ENCODE data around the gene PAPSS1.

PAPSS1 gene

GRCh38 chr4:107603430-107603829 lies 116.6 kb downstream of the PAPSS1 start:
- TF ChIP-seq CTCF (IDR thresholded peaks at IDR 0.05; ENCODE audit: low read depth, low read length) = no peak
- H3K4me3 ChIP-seq (ENCODE audit: low read depth, low read length) = no peak overlapping the region
- peak; percentile 58 for DNase-seq (ENCODE audit: low read depth, low spot score)
- in situ Hi-C loops (cut with HindIII; ENCODE audit: low sequenced_read_pairs) = no loop called here

GRCh38 chr4:107600983-107601382 lies 119.1 kb downstream of the PAPSS1 start:
- in situ Hi-C loops (cut with HindIII; ENCODE audit: low sequenced_read_pairs) = no loop called here
- no peak for DNase-seq (ENCODE audit: low read depth, low spot score)
- no peak overlapping the region for H3K4me3 ChIP-seq (ENCODE audit: low read depth, low read length)
- TF ChIP-seq CTCF (IDR thresholded peaks at IDR 0.05; ENCODE audit: low read depth, low read length) = no peak

GRCh38 chr4:107600436-107600835 lies 119.6 kb downstream of the PAPSS1 start:
- no peak for TF ChIP-seq CTCF (IDR thresholded peaks at IDR 0.05; ENCODE audit: low read depth, low read length)
- DNase-seq (ENCODE audit: low read depth, low spot score) = peak; percentile 68

GRCh38 chr4:107599841-107600240 lies 120.2 kb downstream of the PAPSS1 start:
- no peak for TF ChIP-seq CTCF (IDR thresholded peaks at IDR 0.05; ENCODE audit: low read depth, low read length)

More at GRCh38 chr4:107600436-107600835, 119.6 kb downstream of the PAPSS1 start:
- H3K4me3 ChIP-seq (ENCODE audit: low read depth, low read length) = no peak overlapping the region
- in situ Hi-C loops (cut with HindIII; ENCODE audit: low sequenced_read_pairs) = no loop called here

GRCh38 chr4:107593230-107593629 lies 126.8 kb downstream of the PAPSS1 start:
- H3K4me3 ChIP-seq (ENCODE audit: low read depth, low read length) = no peak overlapping the region
- no peak for DNase-seq (ENCODE audit: low read depth, low spot score)
- in situ Hi-C loops (cut with HindIII; ENCODE audit: low sequenced_read_pairs) = no loop called here
- TF ChIP-seq CTCF (IDR thresholded peaks at IDR 0.05; ENCODE audit: low read depth, low read length) = no peak

More at GRCh38 chr4:107599841-107600240, 120.2 kb downstream of the PAPSS1 start:
- no peak for DNase-seq (ENCODE audit: low read depth, low spot score)
- H3K4me3 ChIP-seq (ENCODE audit: low read depth, low read length) = no peak overlapping the region
- in situ Hi-C loops (cut with HindIII; ENCODE audit: low sequenced_read_pairs) = no loop called here

- in situ Hi-C loops (cut with HindIII; ENCODE audit: low sequenced_read_pairs) = no loop called here
- no peak for TF ChIP-seq CTCF (IDR thresholded peaks at IDR 0.05; ENCODE audit: low read depth, low read length)
- DNase-seq (ENCODE audit: low read depth, low spot score) = no peak
- no peak overlapping the region for H3K4me3 ChIP-seq (ENCODE audit: low read depth, low read length)
Observed at GRCh38 chr4:107592519-107592918, 127.5 kb downstream of the PAPSS1 start.

GRCh38 chr4:107589269-107589668 lies 130.8 kb downstream of the PAPSS1 start:
- in situ Hi-C loops (cut with HindIII; ENCODE audit: low sequenced_read_pairs) = no loop called here
- TF ChIP-seq CTCF (IDR thresholded peaks at IDR 0.05; ENCODE audit: low read depth, low read length) = no peak
- no peak overlapping the region for H3K4me3 ChIP-seq (ENCODE audit: low read depth, low read length)
- DNase-seq (ENCODE audit: low read depth, low spot score) = no peak

Data from astrocyte of the spinal cord (primary cell).